Neural progenitor cell (in vitro differentiated cells): ENCODE results near the gene MPL.

ENCODE experiments used
- CTCF ChIP-seq: fragments of 200-600 bp; sonication (generic); IDR thresholded peaks from 2 replicates; pipeline ENCODE4 v1.5.1; 2017; ENCODE audit warnings: antibody characterized with exemption, mild to moderate bottlenecking
- EZH2 ChIP-seq: fragments of 200-600 bp; sonication (generic); IDR thresholded peaks from 2 replicates; pipeline ENCODE4 v1.6.1; 2017; ENCODE audit warnings: antibody characterized with exemption, mild to moderate bottlenecking, moderate library complexity
- EZH2phosphoT487 ChIP-seq: fragments of 200-600 bp; sonication (generic); IDR thresholded peaks from 2 replicates; pipeline ENCODE4 v1.6.1; 2017; ENCODE audit warnings: antibody characterized with exemption

GRCh38 chr1:43372172-43372571 lies 34.6 kb downstream of the MPL start:
- TF ChIP-seq CTCF (no peak), EZH2 (no peak), EZH2phosphoT487 (no peak)
